Brain microvascular endothelial cell (primary cell): ENCODE results near the gene H1-8.

Source experiments
- DNase-seq: peaks from one replicate; pipeline ENCODE4 v3.0.0-alpha.2; 2020
- H3K27ac ChIP-seq: fragments of 250-450 bp; sonication (Bioruptor Pico); 2 replicates; pipeline ENCODE4 v1.5.1; 2020; ENCODE audit warnings: mild to moderate bottlenecking, moderate library complexity
- H3K27me3 ChIP-seq: fragments of 250-450 bp; sonication (Bioruptor Pico); replicated peaks from 2 replicates; pipeline ENCODE4 v1.5.1; 2020; ENCODE audit warnings: mild to moderate bottlenecking
- H3K36me3 ChIP-seq: fragments of 250-450 bp; sonication (Bioruptor Pico); replicated peaks from 2 replicates; pipeline ENCODE4 v1.5.1; 2020; ENCODE audit warnings: mild to moderate bottlenecking
- H3K4me3 ChIP-seq: 2 replicates; pipeline ENCODE4 v1.5.1; 2011; ENCODE audit warnings: low read depth, mild to moderate bottlenecking, control low read depth, low read length, moderate library complexity
- CTCF ChIP-seq: IDR thresholded peaks from 2 replicates; pipeline ENCODE4 v1.5.1; 2011; ENCODE audit warnings: low read depth, mild to moderate bottlenecking, moderate library complexity, low read length, control low read depth, inconsistent platforms; ENCODE audit errors: missing control alignments
- in situ Hi-C: cut with HindIII; loops from 2 replicates; pipeline ENCODE4 v1.10.0; 2017; ENCODE audit warnings: low sequenced_read_pairs, low pct_ligation_motif_present

H1-8 gene

GRCh38 chr3:129517516-129517915 lies 25.5 kb upstream of the H1-8 start:
- Histone ChIP-seq H3K27ac (no peak overlapping the region), H3K36me3 (no peaks in the 10 kb centered on the region), H3K4me3 (no peak overlapping the region), H3K27me3 (no peaks in the 10 kb centered on the region)
- TF ChIP-seq CTCF, result no peak
- in situ Hi-C loops, result no loop called here
- DNase-seq, result no peak

- DNase-seq, result no peak
- in situ Hi-C loops, result no loop called here
- no peaks in the 10 kb centered on the region for H3K36me3 ChIP-seq
- no peak overlapping the region for H3K27ac ChIP-seq
- H3K4me3 ChIP-seq, result no peak overlapping the region
- TF ChIP-seq CTCF, result no peak
- no peaks in the 10 kb centered on the region for H3K27me3 ChIP-seq
Observed at GRCh38 chr3:129518038-129518561, 24.9 kb upstream of the H1-8 start.

GRCh38 chr3:129518581-129518980 lies 24.4 kb upstream of the H1-8 start:
- Histone ChIP-seq H3K36me3 (no peaks in the 10 kb centered on the region), H3K27ac (no peak overlapping the region), H3K4me3 (no peak overlapping the region), H3K27me3 (no peaks in the 10 kb centered on the region)
- in situ Hi-C loops, result no loop called here
- TF ChIP-seq CTCF, result no peak
- no peak for DNase-seq

- no peaks in the 10 kb centered on the region for H3K36me3 ChIP-seq
- H3K4me3 ChIP-seq, result no peak overlapping the region
- in situ Hi-C loops, result no loop called here
- no peak for DNase-seq
- TF ChIP-seq CTCF, result no peak
- H3K27me3 ChIP-seq, result no peaks in the 10 kb centered on the region
- no peak overlapping the region for H3K27ac ChIP-seq
Observed at GRCh38 chr3:129519449-129519848, 23.5 kb upstream of the H1-8 start.

- no peak for DNase-seq
- H3K27ac ChIP-seq, result no peak overlapping the region
- in situ Hi-C loops, result no loop called here
- H3K27me3 ChIP-seq, result no peaks in the 10 kb centered on the region
- no peak overlapping the region for H3K4me3 ChIP-seq
- TF ChIP-seq CTCF, result no peak
- H3K36me3 ChIP-seq, result no peaks in the 10 kb centered on the region
Observed at GRCh38 chr3:129519896-129520715, 22.9 kb upstream of the H1-8 start.

GRCh38 chr3:129520960-129521359 lies 22.0 kb upstream of the H1-8 start:
- no peaks in the 10 kb centered on the region for H3K27me3 ChIP-seq
- TF ChIP-seq CTCF, result no peak
- no peak overlapping the region for H3K4me3 ChIP-seq
- no peak overlapping the region for H3K27ac ChIP-seq
- H3K36me3 ChIP-seq, result no peaks in the 10 kb centered on the region
- DNase-seq, result no peak
- in situ Hi-C loops, result no loop called here
